ENCODE data around the gene NUP210. TPM values are rescaled to one million over a fixed set of nuclear protein-coding genes. Genes with fewer than 3 reads are reported as not detected.

NUP210 gene
- total RNA-seq, 4 donors from 2014 or later: 11.6 to 81.7 (median 29.8) TPM

- no peak overlapping the region for H3K27ac ChIP-seq
- TF ChIP-seq POLR2A (IDR thresholded peaks at IDR 0.05) (no peak), CTCF (IDR thresholded peaks at IDR 0.05) (no peak)
- no peaks in the 10 kb centered on the region for H3K9me3 ChIP-seq
- no peak for DNase-seq
- no peaks in the 10 kb centered on the region for H3K27me3 ChIP-seq
- no peaks in the 10 kb centered on the region for H3K4me1 ChIP-seq
- peaks cover 0 to 19% (median 0%) of the 10 kb centered on the region in 3 donors for H3K36me3 ChIP-seq
- H3K4me3 ChIP-seq: no peak overlapping the region
These were observed 105.2 kb downstream of the NUP210 start for GRCh38 chr3:13314877-13315276.

GRCh38 chr3:13313813-13314212, 106.3 kb downstream of the NUP210 start:
- Histone ChIP-seq H3K4me1 (no peaks in the 10 kb centered on the region), H3K4me3 (no peak overlapping the region), H3K27me3 (no peaks in the 10 kb centered on the region), H3K9me3 (no peaks in the 10 kb centered on the region), H3K36me3 (peaks cover 0 to 9% (median 0%) of the 10 kb centered on the region in 3 donors), H3K27ac (no peak overlapping the region)
- TF ChIP-seq CTCF (IDR thresholded peaks at IDR 0.05) (no peak), POLR2A (IDR thresholded peaks at IDR 0.05) (no peak)
- DNase-seq: no peak

DNA sequence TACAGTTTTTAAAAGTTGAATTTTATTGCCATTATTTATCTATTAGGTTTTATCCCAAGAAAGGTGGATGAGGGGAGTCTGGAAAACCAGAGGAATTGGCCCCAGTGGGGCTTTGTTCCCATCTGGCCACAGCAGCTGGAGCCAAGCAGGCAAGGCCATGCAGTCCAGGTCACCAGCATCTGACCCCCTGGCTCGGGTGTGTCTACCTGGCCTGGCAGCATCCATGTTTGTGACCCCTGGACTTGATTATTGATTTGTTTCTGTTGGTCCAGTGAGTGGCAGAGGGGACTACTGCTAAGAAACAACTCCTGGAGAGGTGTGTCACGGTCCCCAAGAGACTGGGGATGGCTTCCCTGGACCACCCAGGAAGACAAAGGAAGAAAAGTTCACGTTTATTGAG, 111.1 kb downstream of the NUP210 start:
- Histone ChIP-seq H3K9me3 (no peaks in the 10 kb centered on the region), H3K27ac (no peak overlapping the region), H3K36me3 (no peaks in the 10 kb centered on the region), H3K27me3 (no peaks in the 10 kb centered on the region), H3K4me1 (no peaks in the 10 kb centered on the region), H3K4me3 (no peak overlapping the region)
- TF ChIP-seq CTCF (IDR thresholded peaks at IDR 0.05) (no peak), POLR2A (IDR thresholded peaks at IDR 0.05) (no peak)
- DNase-seq: peak in 1 of 3 donors; percentile 16

GRCh38 chr3:13308380-13308801, 111.7 kb downstream of the NUP210 start:
- TF ChIP-seq POLR2A (IDR thresholded peaks at IDR 0.05): no peak
- TF ChIP-seq CTCF (IDR thresholded peaks at IDR 0.05): peak in 5 of 6 experiments; percentile 16 to 49 (median 45)
- DNase-seq: peak in 2 of 3 donors; percentile 59 to 70
- Histone ChIP-seq H3K27ac (no peak overlapping the region), H3K36me3 (no peaks in the 10 kb centered on the region), H3K4me3 (no peak overlapping the region), H3K9me3 (no peaks in the 10 kb centered on the region), H3K27me3 (no peaks in the 10 kb centered on the region), H3K4me1 (no peaks in the 10 kb centered on the region)

- Histone ChIP-seq H3K36me3 (no peaks in the 10 kb centered on the region), H3K9me3 (no peaks in the 10 kb centered on the region), H3K27ac (no peak overlapping the region), H3K27me3 (no peaks in the 10 kb centered on the region), H3K4me1 (no peaks in the 10 kb centered on the region), H3K4me3 (no peak overlapping the region)
- DNase-seq: peak in 1 of 3 donors; percentile 36
- no peak for TF ChIP-seq POLR2A (IDR thresholded peaks at IDR 0.05)
These were observed 113.1 kb downstream of the NUP210 start for GRCh38 chr3:13307041-13307440.

GRCh38 chr3:13305623-13306022, 114.5 kb downstream of the NUP210 start:
- H3K27me3 ChIP-seq: no peaks in the 10 kb centered on the region
- H3K27ac ChIP-seq: no peak overlapping the region
- H3K9me3 ChIP-seq: no peaks in the 10 kb centered on the region
- no peaks in the 10 kb centered on the region for H3K4me1 ChIP-seq
- DNase-seq: peak in 1 of 3 donors; percentile 31
- no peak overlapping the region for H3K4me3 ChIP-seq
- H3K36me3 ChIP-seq: no peaks in the 10 kb centered on the region
- TF ChIP-seq CTCF (IDR thresholded peaks at IDR 0.05) (no peak), POLR2A (IDR thresholded peaks at IDR 0.05) (no peak)
